Stimulated activated memory B cell treated with anti-CD40 and anti-IgM and Interleukin-4, amounts not matched to agents 10 μg/mL and 1 μg/mL and 100 μg/mL, for 72 hours (primary cell): Measurements from ENCODE around the gene BSG.

ENCODE experiments used
- ATAC-seq: fragments of 150-1000 bp; cut with Tn5 transposase; 2 replicates; pipeline ENCODE4 v1.10.0; 2021
- H3K27ac Mint-ChIP-seq: one replicate; pipeline ENCODE4 v1.8.0; 2022; ENCODE audit warnings: mild to moderate bottlenecking, mixed read lengths
- H3K27me3 Mint-ChIP-seq: one replicate; pipeline ENCODE4 v1.8.0; 2022; ENCODE audit warnings: mixed read lengths
- H3K36me3 Mint-ChIP-seq: one replicate; pipeline ENCODE4 v1.8.0; 2022; ENCODE audit warnings: mixed read lengths
- H3K4me1 Mint-ChIP-seq: one replicate; pipeline ENCODE4 v1.8.0; 2022; ENCODE audit warnings: mixed read lengths
- H3K4me3 Mint-ChIP-seq: one replicate; pipeline ENCODE4 v1.8.0; 2022; ENCODE audit warnings: mild to moderate bottlenecking, moderate library complexity, mixed read lengths
- H3K9me3 Mint-ChIP-seq: one replicate; pipeline ENCODE4 v1.8.0; 2022; ENCODE audit warnings: mixed read lengths

BSG gene

DNA sequence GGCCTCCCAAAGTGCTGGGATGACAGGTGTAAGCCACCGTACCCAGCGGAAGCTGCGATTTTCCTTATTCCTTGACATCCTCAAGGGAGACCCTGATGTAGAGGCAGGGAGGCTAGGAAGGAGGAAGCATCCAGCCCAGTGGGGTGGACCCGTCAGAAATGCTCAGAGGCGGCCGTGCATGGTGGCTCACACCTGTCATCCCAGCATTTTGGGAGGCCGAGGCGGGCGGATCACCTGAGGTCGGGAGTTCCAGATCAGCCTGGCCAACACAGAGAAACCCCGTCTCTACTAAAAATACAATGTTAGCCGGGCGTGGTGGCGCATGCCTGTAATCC, 17.0 kb upstream of the BSG start:
- no peak overlapping the region for H3K4me3 Mint-ChIP-seq
- no peaks in the 10 kb centered on the region for H3K36me3 Mint-ChIP-seq
- H3K27ac Mint-ChIP-seq, result no peak overlapping the region
- no peak for ATAC-seq
- no peaks in the 10 kb centered on the region for H3K4me1 Mint-ChIP-seq
- peaks cover 46% of the 10 kb centered on the region for H3K27me3 Mint-ChIP-seq
- H3K9me3 Mint-ChIP-seq, result no peaks in the 10 kb centered on the region

DNA sequence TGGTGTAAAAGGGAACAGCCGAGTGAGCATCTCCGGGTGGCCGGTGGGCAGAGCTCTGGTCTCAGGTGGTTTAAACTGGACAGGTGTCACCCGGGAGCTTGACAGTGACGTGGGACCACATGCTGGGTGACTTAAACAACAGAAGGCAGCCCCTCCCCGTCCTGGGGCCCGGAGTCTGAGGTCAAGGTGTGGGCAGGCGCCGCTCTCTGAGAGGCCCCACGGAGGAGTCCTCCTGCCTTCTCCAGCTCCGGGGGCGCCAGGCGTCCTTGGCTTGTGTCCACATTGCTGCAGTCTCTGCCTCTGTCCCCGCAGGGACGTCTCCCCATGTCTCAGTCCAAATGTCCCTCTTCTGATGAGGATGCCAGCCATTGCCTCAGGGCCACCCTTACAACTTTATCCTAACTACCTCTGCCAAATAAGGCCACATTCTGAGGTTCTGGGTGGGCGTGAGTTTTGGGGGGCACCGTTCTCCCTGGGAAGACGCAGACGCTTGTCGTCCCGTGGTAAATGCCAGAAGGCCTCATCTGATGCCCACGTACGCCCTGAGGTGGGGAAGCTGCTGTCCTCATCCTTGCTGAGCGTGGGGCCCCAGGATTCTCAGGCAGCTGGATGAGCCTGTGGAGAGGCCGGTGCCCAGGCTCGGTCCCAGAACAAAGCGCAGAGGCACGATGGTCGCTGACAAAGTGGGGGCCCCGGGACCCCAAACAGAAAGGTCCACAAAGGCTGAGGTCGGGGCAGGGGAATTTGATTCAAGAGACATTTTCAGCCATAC, 15.6 kb upstream of the BSG start:
- Mint-ChIP-seq H3K4me3 (no peak overlapping the region), H3K4me1 (no peaks in the 10 kb centered on the region)
- ATAC-seq, result no peak

DNA sequence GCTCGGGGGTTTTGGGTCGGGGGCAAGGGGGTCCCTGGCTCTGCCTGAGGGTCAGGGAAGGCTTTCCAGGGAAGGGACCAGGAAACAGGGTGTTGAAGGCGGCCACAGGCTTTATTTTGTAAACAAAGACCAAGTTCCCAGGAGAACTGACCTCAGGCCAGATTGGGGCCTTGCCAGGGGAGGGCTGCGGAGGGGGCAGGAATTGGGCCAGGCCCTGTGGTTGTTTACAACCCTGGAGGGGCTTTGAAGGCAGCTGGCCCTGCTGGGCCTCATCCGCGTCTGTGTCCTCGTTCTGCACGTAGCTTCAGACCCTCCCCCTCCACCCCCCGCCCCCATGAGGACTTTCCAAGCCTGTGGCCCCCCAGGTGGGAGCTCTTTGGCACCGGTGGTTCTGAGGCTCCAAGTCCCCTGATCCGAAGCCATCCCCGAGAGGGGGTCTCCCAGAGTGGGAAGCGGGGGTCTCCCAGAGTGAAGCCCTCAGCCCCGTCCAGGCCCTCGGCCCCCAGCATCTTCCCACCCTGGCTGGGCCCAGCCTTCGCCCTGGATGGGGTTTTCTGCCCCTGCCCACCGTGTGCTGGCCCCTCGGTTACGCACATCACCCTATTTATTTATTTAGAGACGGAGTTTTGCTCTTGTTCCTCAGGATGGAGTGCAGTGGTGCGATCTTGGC, 13.5 kb upstream of the BSG start:
- Mint-ChIP-seq H3K36me3 (no peaks in the 10 kb centered on the region), H3K4me3 (no peak overlapping the region), H3K27me3 (peaks cover 21% of the 10 kb centered on the region), H3K27ac (no peak overlapping the region), H3K9me3 (no peaks in the 10 kb centered on the region), H3K4me1 (no peaks in the 10 kb centered on the region)
- no peak for ATAC-seq

More for the DNA sequence above, 15.6 kb upstream of the BSG start:
- Mint-ChIP-seq H3K9me3 (no peaks in the 10 kb centered on the region), H3K36me3 (no peaks in the 10 kb centered on the region), H3K27me3 (peaks cover 39% of the 10 kb centered on the region), H3K27ac (no peak overlapping the region)

DNA sequence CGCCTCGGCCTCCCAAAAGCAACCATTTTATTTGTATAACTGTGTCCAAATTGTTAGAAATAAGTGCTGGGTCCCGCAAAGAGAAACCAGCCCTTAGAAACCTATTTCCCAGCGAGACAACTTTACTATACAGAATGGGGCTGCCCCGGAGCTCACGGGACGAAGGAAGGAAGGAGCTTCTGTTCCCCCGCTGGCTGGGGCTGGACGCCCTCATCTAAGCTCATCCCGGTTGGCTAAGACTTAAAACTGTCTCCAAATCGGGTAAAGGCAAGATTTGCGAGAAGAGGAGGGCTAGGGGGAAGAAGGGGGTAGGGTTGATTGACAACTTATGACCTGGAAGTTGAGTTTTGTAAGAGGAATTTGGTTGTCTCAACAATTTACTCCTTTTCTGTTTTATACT, 12.3 kb upstream of the BSG start:
- Mint-ChIP-seq H3K36me3 (no peaks in the 10 kb centered on the region), H3K4me1 (no peaks in the 10 kb centered on the region), H3K9me3 (no peaks in the 10 kb centered on the region), H3K4me3 (no peak overlapping the region), H3K27me3 (peaks cover 21% of the 10 kb centered on the region), H3K27ac (no peak overlapping the region)
- no peak for ATAC-seq

DNA sequence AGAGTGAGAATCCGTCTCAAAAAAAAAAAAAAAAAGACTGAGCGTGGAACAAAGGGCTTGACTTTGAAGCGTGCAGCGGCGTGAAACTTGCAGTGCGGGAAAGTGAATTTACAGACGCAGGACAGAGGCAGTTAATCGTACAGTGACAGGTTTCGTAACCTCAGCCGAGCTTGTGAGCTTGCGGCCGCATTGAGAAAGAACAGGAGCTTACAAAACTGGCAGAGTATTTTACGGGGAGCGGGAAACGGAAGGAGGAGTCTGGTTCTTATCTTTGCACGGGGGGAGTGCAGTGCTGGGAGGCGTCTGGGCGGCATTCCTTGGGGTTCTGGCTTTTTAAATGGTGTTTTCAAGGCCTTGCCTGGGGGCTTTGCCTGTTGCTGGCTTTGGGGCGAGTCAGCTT, 6.0 kb upstream of the BSG start:
- no peak for ATAC-seq
- H3K27me3 Mint-ChIP-seq, result no peaks in the 10 kb centered on the region
- peaks cover 7% of the 10 kb centered on the region for H3K4me1 Mint-ChIP-seq
- no peaks in the 10 kb centered on the region for H3K36me3 Mint-ChIP-seq
- no peak overlapping the region for H3K4me3 Mint-ChIP-seq
- no peaks in the 10 kb centered on the region for H3K9me3 Mint-ChIP-seq
- no peak overlapping the region for H3K27ac Mint-ChIP-seq

DNA sequence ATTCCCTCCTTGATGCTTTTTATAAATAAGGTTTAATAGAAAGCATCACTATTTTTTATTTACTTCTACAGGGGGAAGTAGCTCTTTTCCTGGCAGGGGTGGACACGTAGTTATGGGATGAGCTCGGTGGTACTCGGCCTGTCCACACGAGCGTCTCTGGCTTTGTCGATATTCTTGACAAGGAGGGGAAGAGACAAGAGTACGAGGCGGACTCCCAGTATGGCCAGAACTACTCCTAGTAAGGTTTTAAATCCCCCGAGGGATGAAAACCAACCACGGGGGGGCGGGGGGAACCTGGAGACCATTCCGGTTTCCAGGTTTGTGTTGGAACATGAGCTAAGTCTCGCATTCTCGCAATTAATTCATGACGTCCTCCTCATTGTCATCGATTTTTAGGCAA, 5.6 kb upstream of the BSG start:
- ATAC-seq, result no peak
- Mint-ChIP-seq H3K9me3 (no peaks in the 10 kb centered on the region), H3K4me1 (peaks cover 9% of the 10 kb centered on the region), H3K27me3 (no peaks in the 10 kb centered on the region), H3K4me3 (no peak overlapping the region), H3K27ac (no peak overlapping the region), H3K36me3 (no peaks in the 10 kb centered on the region)

DNA sequence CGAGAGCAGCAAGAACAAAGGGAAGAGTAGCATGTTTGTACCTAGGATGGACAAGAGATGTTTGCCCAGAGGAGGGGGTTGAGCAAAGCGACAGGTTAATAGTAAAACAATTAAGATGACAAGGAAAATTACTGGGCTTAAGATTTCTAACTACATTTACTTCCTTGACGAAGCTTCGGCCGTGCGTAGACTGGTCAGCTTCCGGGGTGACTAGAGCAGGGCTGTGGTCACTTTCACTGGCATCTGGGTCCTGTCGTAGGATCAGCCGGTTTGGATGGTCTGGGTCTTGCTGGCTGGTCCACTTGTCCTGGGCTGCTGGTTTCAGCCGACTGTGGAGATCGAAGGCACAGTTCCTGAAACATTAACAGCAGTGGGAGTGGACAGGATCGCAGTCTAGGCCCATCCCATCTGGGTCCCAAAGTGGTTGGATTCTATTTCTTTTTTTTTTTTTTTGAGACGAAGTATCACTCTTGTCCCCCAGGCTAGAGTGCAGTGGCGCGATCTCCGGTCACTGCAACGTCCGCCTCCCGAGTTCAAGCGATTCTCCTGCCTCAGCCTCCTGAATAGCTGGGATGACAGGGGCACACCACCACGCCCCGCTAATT, 5.0 kb upstream of the BSG start:
- Mint-ChIP-seq H3K4me3 (no peak overlapping the region), H3K9me3 (no peaks in the 10 kb centered on the region), H3K27ac (no peak overlapping the region), H3K4me1 (peaks cover 9% of the 10 kb centered on the region), H3K36me3 (no peaks in the 10 kb centered on the region), H3K27me3 (no peaks in the 10 kb centered on the region)
- no peak for ATAC-seq

DNA sequence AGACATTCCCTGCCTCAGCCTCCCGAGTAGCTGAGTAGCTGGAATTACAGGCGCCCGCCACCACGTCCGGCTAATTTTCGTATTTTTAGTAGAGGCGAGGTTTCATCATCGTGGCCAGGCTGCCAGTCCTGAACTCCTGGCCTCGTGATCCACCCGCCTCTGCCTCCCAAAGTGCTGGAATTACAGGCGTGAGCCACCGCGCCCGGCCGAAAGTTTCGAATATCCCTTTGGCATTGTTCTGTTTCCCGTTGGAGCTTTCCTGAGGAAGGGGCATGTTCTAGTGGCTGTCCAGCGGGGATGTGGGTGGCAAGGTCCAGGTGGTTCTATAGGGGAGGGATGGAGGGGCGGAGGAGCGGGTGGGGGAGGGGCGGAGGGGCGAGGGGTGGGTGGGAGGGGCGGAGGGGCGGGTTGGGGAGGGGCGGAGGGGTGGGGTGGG, 2.1 kb upstream of the BSG start:
- peaks cover 6% of the 10 kb centered on the region for H3K36me3 Mint-ChIP-seq
- H3K9me3 Mint-ChIP-seq, result no peaks in the 10 kb centered on the region
- no peak overlapping the region for H3K27ac Mint-ChIP-seq
- peaks cover 31% of the 10 kb centered on the region for H3K4me1 Mint-ChIP-seq
- H3K4me3 Mint-ChIP-seq, result peak overlapping the region; percentile 31
- no peak for ATAC-seq
- no peaks in the 10 kb centered on the region for H3K27me3 Mint-ChIP-seq

DNA sequence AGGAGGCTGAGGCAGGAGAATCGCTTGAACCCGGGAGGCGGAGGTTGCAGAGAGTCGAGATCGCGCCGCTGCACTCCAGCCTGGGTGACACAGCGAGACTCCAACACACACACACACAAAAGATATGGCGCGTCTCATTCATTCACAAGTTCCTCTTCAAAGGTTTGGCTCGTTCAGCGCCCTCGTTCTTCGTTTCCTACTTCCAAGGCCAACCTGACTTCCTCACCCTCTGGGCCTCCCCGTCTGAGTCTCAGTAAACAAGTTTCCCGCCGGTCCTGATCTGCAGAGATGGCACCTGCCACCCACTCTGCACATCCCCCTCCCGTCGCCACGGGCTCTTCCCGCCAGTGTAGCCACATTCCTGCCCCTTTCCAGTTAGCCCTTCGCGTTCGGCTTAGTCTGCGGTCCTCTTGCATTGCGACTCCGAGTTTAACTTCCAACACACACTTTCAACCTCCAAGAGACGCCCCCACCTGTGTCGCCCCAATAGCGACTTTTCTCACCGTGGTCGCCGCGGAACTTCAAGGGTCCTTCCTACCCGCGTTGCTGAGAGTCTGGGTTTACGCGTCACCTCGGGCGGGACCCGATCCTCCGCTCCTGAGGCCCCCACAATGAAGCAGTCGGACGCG, 1.3 kb upstream of the BSG start:
- peak; percentile 1 for ATAC-seq
- peak overlapping the region; percentile 91 for H3K4me3 Mint-ChIP-seq
- H3K36me3 Mint-ChIP-seq, result peaks cover 6% of the 10 kb centered on the region
- H3K9me3 Mint-ChIP-seq, result no peaks in the 10 kb centered on the region
- no peaks in the 10 kb centered on the region for H3K27me3 Mint-ChIP-seq
- peaks cover 37% of the 10 kb centered on the region for H3K4me1 Mint-ChIP-seq
- peak overlapping the region; percentile 85 for H3K27ac Mint-ChIP-seq

DNA sequence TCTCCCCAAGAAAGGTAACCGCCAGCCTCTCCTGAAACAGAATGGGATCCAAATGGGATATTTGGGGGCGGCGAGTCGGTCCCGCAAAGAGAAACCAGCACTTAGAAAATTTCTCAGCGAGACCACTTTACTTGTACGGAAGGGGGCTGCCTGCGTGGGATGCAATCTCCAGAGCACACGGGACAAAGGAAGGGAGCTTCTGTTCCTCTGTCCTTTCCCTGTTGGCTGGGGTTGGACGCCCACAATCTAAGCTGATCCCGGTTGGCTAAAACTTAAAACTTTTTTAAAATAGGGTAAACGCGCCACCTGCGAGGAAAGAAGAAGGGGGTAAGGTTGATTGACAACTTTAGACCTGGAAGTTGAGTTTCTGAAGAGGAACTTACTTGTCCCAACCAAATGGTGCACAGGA, 826 bp upstream of the BSG start:
- Mint-ChIP-seq H3K4me3 (peak overlapping the region; percentile 91), H3K27me3 (no peaks in the 10 kb centered on the region), H3K9me3 (no peaks in the 10 kb centered on the region), H3K36me3 (peaks cover 9% of the 10 kb centered on the region), H3K27ac (peak overlapping the region; percentile 85), H3K4me1 (peaks cover 42% of the 10 kb centered on the region)
- no peak for ATAC-seq

DNA sequence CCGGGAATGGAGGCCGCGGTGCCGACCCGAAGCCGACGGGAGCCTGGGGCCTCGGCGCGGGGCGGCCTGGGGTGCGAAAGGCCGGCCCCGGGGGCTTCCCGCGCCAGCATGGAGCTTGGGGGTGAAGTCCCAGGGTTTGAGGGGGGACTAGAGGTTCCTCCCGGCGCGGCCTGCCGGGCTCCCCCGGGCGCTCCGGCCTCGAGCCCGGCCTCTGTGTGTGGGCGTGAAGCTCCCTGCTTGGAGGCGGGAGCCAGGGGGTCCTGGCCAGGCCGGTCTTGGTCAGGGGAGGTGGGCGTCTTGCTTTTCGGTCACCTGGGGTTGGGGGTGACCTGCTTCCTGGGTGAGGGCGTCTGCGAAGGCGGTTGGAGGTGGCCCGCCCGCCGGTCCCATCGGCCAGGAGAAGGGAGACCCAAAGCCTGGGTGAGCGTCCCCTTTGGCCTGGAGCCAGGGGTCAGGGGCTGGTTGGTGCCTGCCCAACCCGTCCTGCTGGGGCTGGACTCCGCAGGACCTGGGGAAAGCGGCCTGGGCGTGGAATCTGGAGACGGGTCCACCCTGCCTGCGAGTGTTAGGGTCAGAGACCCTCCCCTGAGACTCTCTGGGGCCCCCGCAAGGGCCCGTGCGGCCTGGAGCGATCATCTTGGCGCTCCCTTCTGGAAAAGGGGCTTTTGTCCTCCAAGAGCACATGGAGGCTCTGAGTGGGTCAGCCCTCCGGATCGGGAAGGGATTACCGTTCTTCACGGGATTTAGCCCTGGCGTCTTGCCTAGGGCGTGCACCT, 535 bp downstream of the BSG start:
- peak overlapping the region; percentile 85 for H3K27ac Mint-ChIP-seq
- peaks cover 47% of the 10 kb centered on the region for H3K4me1 Mint-ChIP-seq
- H3K27me3 Mint-ChIP-seq, result no peaks in the 10 kb centered on the region
- ATAC-seq, result peak; percentile 58
- H3K9me3 Mint-ChIP-seq, result no peaks in the 10 kb centered on the region
- H3K36me3 Mint-ChIP-seq, result peaks cover 13% of the 10 kb centered on the region
- H3K4me3 Mint-ChIP-seq, result peak overlapping the region; percentile 93

DNA sequence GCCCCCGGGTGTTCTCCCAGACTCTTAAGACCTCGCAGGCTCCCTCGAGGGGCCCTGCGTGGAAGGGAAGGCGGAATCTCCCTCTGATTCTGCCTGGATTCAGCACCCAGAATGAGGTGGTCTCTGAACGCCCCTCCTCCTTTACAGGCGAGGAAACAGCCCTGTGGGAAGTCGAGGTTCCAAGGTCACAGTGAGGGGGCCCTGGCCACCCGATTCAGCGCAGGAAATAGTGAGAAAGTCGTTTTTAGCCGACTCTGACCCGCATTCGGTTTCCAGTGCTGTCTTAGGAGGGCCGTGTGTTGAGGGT, 1.1 kb downstream of the BSG start:
- peaks cover 18% of the 10 kb centered on the region for H3K36me3 Mint-ChIP-seq
- peak overlapping the region; percentile 85 for H3K27ac Mint-ChIP-seq
- H3K4me1 Mint-ChIP-seq, result peaks cover 53% of the 10 kb centered on the region
- H3K27me3 Mint-ChIP-seq, result no peaks in the 10 kb centered on the region
- ATAC-seq, result no peak
- H3K4me3 Mint-ChIP-seq, result peak overlapping the region; percentile 93
- H3K9me3 Mint-ChIP-seq, result no peaks in the 10 kb centered on the region

DNA sequence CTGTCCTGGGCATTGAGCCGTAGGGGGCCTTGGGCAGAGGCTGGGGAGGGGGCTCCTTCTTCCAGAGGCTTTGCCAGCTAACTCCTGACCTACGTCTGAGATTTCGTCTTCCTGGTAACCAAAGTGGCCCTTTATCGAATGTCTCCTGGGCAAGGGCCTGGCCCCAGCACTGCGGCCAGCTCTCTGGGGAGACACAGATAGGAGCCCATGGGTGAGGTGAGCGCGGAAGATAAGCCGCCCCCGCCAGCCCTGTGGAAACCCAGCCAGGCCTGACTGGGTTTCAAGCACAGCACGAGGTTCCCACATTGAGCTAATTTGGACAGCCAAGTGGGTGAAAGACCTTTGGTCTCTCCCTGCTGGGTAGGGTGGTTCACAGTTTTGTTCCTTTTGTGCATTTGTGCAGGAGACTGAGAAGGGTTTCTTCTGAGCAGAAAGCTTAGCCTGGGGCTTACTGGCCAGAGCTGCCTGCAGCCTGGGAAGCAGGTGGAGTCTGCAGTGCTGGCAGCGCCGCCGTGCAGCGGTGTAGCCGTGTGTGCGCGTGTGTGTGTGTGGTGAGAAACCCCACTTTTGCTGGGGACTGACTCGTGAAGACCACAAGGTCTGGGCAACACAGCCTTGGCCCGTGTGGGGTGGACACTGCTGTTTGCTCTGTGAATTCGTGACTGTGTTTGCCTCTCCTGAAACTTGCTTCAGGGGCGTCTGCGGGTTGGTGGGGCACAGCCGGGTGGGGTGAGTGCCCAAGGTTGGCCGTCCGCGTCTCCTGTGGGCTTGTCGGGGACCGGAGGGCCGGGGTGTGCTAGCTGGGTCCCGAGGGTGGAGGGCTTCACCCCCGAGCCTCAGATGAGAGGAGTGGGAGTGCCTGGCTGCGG, 2.5 kb downstream of the BSG start:
- Mint-ChIP-seq H3K27me3 (no peaks in the 10 kb centered on the region), H3K36me3 (peaks cover 19% of the 10 kb centered on the region), H3K4me3 (peak overlapping the region; percentile 85), H3K27ac (peak overlapping the region; percentile 85), H3K4me1 (peaks cover 53% of the 10 kb centered on the region), H3K9me3 (no peaks in the 10 kb centered on the region)
- peak; percentile 37 for ATAC-seq
